NCI-H1417 treated with DMSO at 0.1 percent for 48 hours (cell line): ENCODE measurements around the gene TTC38.

Experiments
- DNase-seq: peaks from one replicate; lab custom pipeline; 2025; lab: John Stamatoyannopoulos, UW

The TTC38 gene

DNA sequence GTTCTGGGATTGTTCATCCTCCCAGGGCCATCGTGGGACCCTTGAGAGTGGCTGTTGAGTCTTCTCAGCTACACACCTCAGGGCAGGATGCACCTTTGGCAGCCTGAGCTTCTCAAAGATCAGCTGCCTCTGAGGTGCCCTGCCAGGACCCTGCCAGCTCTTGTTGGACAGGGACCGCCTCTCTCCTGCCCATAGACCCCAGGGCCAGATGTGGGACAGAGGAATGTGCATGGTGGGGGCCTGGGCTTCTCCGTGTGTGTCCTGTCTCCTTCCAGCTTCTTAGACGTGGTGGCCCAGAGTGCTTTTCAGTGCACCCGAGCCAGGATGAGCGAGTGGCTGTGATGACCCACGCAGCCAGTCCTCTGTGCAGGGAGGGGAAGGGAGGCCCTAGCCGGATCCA lies 61.8 kb downstream of the TTC38 start:
- DNase-seq: no peak

DNA sequence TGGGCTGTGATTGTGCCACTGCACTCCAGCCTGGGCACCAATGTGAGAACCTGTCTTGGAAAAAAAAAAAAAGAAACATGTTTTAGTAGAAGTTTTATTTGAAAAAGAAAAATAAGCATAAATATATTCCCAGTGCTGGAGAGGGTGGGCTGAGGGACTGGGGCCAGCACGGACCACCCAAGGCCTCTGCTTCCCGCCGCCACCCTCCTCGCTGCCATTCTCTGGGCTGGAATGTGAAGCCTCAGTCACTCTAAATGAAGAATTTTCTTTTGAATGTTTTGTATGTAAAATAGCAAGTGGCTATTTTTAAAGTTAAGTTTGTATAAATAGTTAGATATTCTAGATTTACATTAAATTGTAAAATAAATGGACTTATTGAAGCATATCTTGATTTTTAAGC lies 62.6 kb downstream of the TTC38 start:
- DNase-seq: no peak

GRCh38 chr22:46331496-46331895 lies 63.7 kb downstream of the TTC38 start:
- DNase-seq: no peak

DNA sequence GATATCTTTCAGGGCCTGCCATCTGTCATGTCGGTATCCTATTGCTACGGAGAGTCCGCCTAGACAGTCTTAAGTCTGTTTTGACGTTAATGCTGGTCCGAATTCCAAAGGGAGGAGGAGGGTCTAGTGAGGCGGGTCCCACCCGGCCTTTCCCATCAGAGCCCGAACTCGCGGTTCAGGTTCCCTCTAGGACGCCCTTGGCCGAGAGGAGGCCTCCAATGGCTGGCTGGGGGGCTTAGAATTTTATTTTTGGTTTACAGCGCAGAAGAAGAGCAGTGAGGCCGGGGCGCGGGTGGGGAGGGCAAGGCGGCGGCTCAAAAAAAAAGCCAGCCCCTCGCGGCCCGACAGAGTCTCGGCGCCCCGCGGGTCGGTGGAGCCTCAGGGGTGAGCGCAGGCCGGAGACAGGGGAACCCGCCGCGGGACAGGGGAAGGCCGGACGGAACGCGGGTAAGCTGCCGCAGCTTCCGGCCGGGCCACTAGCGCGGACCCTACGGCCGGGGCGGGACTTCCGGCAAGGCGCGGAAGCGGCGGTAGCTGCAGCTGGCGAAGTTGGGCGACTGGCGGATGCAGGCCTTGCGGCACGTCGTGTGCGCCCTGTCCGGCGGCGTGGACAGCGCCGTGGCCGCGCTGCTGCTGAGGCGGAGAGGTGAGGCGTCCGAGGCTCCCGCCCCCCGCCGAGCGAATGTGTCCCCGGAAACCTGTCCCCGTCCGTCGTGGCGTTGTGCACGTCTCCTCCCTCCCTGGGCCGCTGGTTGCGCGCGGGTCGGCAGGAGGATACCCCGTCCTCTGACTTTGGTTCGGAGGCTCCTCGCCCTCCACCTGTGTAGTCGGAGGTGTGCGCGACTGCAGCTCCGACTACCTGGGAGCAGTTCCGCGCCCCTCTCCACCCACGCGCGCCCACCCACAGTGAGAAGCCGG lies 67.7 kb downstream of the TTC38 start, which contains the start of gene TRMU:
TSS of gene TRMU (plus strand) at position 514 of the 918 bp plus-strand sequence. CDS start at position 565, 51 bp downstream.
- no peak for DNase-seq

DNA sequence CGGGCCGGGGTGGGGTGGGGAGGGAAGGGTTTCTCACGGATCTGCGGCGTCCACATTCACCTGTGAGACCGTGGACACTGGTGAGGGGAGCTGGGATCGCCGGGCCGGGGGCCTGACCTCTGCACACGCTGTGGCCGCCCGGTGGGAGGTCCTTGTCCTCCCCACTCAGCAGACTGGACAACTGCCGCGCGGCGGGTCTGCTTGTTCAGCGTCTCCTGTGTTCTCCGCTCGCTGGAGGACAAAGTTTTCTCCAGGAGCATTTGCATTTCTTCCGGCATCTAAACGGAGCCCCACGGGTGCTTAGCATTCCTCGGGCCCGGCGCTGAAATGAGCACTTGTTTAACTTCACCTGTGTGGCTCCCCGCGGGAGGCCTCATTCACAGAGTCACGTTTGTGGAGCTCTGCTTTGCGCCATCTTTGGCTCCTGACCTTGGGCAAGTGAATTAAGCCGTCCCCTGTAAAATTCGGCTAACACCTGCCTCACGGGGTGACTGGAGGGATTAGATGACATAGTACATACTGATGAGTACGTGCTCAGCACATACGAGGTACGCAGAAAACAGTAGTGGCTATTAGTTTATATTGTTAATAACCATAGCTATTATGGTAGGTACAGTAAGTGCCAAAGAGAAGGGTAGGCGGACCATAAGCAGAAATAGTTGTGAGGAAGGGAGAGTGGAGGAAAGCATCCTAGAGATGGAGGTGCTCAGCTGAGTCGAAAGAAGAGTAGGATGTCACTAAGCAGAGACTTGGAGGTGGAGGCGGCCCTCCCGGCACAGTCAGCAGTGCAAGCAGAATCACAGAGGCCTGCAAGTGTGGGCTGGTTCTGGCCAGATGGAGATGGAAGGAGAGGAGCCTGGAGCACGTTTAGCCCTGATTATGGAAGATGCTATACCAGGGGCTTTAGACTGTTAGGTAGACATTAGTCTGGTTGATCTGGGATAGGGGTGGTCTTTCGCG lies 68.6 kb downstream of the TTC38 start:
- DNase-seq: no peak

- no peak for DNase-seq
These were observed 70.1 kb downstream of the TTC38 start for GRCh38 chr22:46337870-46338269.

- no peak for DNase-seq
These were observed 70.8 kb downstream of the TTC38 start for GRCh38 chr22:46338636-46339035.

DNA sequence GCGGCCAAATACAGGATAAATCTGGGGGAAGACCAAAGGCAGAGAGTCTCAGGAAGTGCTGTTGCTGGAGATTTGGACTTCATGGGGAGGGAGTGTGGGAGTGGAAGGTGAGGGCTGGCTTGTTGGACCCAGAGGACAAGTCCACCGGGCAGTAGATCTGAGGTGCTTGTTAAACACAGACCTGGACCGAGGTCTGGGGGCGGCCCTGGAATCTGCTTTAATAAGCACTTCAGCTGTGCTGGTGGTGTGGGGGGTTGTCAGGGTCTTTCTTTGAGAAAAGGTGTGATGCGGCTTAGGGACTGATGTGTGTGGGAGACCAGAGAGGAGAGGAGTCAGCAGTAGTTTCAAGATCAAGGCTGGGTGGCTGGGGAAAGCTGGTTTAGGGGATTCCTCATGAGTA lies 72.1 kb downstream of the TTC38 start:
- DNase-seq: no peak

GRCh38 chr22:46340676-46341075 lies 72.9 kb downstream of the TTC38 start:
- no peak for DNase-seq
